Measurements from ENCODE around the gene OR51B4. TPM values are rescaled to one million over a fixed set of nuclear protein-coding genes. Genes with fewer than 3 reads are reported as not detected.
"Not testable (repeated sequence)": the region's sequence is repeated elsewhere in the genome, so short reads cannot be mapped to it uniquely, and the experiment has no call there.

Gene OR51B4
- total RNA-seq, 1 experiment from 2014 or later: 43.7 TPM

DNA sequence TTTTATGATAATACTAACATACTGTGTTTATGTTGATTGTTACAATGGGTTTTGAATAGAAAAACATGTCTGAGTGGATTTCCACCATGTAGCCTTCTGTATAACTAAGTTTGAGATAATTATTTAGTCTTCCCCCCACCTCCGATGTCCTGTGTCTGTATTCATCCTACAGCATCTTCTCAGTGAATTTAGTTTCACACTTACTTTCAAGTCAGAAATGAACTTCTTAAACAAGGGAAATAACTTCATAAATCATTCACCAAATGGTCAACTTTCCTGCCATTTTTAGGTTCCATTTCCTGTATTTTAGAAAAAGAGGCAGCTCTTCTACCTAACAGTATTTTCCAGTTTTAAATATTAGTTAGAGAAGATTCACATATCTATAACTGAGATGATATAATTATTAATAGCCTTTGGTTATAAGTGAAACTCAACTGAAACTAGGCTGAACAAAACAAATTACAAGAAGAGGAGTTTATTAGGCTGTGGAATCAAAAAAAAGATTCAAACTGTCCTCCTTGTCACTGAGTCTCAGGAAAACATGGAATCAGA, 38.1 kb upstream of the OR51B4 start (continued):
- TF ChIP-seq REST (IDR thresholded peaks at IDR 0.05; ENCODE audit: low read depth): no peak
- TF ChIP-seq SP1 (IDR thresholded peaks at IDR 0.05; ENCODE audit: low read depth): no peak
- no peak for TF ChIP-seq CBX3 (IDR thresholded peaks at IDR 0.05; ENCODE audit: low read depth)
- TF ChIP-seq POLR2A (IDR thresholded peaks at IDR 0.05; ENCODE audit: borderline replicate concordance, extremely low read depth, insufficient read depth, insufficient read length): no peak
- no peak for TF ChIP-seq ELF1 (IDR thresholded peaks at IDR 0.05; ENCODE audit: borderline replicate concordance, low read depth)
- TF ChIP-seq CEBPB (IDR thresholded peaks at IDR 0.05; ENCODE audit: low read depth): no peak
- TF ChIP-seq EZH2 (IDR thresholded peaks at IDR 0.05): no peak
- no peak for TF ChIP-seq FOSL1 (IDR thresholded peaks at IDR 0.05; ENCODE audit: low read depth)
- TF ChIP-seq EGR1 (IDR thresholded peaks at IDR 0.05; ENCODE audit: low read depth): no peak
- TF ChIP-seq POLR2AphosphoS5 (IDR thresholded peaks at IDR 0.05; ENCODE audit: low read depth, low read length): no peak

DNA sequence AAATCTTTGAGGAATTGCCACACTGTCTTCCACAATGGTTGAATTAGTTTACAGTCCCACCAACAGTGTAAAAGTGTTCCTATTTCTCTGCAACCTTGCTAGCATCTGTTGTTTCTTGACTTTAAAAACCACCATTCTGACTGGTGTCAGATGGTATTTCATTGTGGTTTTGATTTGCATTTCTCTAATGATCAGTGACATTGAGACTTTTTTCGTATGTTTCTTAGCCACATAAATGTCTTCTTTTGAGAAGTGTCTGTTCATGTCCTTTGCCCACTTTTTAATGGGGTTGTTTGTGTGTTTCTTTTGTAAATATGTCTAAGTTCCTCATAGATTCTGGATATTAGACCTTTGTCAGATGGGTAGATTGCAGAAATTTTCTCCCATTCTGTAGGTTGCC, 35.5 kb upstream of the OR51B4 start:
- H3K9me3 ChIP-seq (ENCODE audit: control insufficient read depth in 1 of 2, insufficient read depth in 1 of 2, low read depth in 1 of 2, low read length in 2 of 2); RAD21 ChIA-PET (ENCODE audit: low non-redundant PET in 1 of 2, low total read pairs in 2 of 2, uncharacterized antibody in 2 of 2, unreplicated experiment in 2 of 2); BruUV-seq (replicated peaks); H3K4me3 ChIP-seq (replicated peaks in 1 of 2; ENCODE audit: low read depth in 1 of 2, low read length in 2 of 2); intact Hi-C loops (cut with micrococcal nuclease); H2AFZ ChIP-seq (ENCODE audit: low read depth, low read length, poor library complexity, severe bottlenecking); CTCF ChIA-PET; H3K9me2 ChIP-seq (ENCODE audit: insufficient read depth); POLR2A ChIA-PET; H4K20me1 ChIP-seq (ENCODE audit: insufficient read depth); ATAC-seq; H3K4me1 ChIP-seq (ENCODE audit: control insufficient read depth in 1 of 2, insufficient read depth in 2 of 2, low read length in 2 of 2); DNase-seq (ENCODE audit: low read depth, low spot score); H3K27ac ChIP-seq (ENCODE audit: low read depth, low read length); H3K9ac ChIP-seq (ENCODE audit: low read length); H3K27me3 ChIP-seq (ENCODE audit: insufficient read depth, low read length); H3K4me2 ChIP-seq (ENCODE audit: low read length): not testable (repeated sequence)
- Histone ChIP-seq H3K36me3 (ENCODE audit: control insufficient read depth in 1 of 2, insufficient read depth in 2 of 2, low read length in 2 of 2) (peaks cover 13 to 27% of the 10 kb centered on the region in 2 experiments; a peak in 3 of 4 replicates), H3K79me2 (ENCODE audit: insufficient read depth, low read length) (peaks cover 23% of the 10 kb centered on the region)
